ENCODE measurements around the gene SLC66A2.

Gene SLC66A2

DNA sequence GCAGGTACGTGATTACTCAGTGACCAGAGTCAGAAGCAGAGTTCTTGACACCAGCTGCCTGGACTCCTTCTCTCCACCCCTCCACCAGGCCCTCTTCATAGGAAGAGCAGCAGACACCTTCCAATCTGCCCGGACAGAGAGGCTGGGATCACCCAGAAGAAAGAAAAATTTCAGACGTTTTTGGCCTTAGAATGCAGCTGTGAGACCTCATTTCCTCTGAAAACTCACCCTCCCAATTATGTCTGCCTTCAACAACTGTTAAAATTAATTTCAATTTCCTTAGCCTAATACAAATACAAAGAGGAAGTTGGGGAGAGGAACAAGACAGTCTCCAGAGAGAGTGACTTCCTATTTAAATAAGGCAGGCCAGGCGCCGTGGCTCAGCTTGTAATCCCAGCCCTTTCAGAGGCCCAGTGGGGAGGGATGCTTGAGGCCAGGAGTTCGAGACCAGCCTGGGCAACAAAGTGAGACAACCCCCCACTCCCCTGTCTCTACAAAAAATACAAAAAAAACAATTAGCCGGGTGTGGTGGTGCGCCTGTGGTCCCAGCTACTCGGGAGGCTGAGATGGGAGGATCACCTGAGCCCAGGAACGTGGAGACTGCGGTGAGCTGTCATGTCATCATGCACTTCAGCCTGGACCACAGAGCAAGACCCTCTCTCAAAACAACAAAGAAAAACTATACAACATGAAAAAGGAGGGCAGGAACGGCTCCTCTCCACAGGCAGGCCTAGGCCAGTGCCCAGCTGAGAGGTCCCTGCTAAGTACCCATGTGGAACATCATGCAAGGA lies 1.6 kb downstream of the SLC66A2 start:
- no peak for DNase-seq

DNA sequence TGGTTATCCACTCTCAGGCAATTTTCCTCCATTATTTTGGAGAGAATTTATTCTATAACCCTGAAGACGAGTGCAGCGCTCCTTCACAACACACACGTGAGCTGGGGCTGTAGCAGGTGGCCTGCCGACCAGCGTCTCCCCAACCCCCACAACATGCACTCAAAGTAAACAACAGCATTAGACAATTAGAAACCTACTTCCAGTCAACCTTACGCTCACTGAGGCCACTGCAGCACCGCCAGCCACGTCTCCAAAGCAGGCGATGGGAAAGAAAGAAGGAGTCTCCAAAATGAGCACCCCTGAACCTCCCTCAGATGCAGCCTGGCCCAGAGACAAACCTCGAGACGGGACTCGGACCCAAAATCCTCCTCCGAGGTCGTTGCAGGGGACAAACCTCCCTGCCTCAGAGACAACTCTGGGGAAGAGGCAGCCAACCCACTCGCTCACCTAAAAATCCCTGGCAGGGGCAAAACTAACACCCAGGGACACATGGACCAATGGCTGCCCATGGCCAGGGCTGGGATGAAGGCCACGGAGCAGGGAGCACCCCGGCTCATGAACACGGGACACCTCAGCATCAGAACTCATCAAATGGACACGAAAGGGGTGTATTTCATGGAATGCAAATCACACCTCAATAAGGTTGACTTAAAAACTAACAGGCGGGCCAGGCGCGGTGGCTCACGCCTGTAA lies 2.6 kb downstream of the SLC66A2 start:
- no peak for DNase-seq

DNA sequence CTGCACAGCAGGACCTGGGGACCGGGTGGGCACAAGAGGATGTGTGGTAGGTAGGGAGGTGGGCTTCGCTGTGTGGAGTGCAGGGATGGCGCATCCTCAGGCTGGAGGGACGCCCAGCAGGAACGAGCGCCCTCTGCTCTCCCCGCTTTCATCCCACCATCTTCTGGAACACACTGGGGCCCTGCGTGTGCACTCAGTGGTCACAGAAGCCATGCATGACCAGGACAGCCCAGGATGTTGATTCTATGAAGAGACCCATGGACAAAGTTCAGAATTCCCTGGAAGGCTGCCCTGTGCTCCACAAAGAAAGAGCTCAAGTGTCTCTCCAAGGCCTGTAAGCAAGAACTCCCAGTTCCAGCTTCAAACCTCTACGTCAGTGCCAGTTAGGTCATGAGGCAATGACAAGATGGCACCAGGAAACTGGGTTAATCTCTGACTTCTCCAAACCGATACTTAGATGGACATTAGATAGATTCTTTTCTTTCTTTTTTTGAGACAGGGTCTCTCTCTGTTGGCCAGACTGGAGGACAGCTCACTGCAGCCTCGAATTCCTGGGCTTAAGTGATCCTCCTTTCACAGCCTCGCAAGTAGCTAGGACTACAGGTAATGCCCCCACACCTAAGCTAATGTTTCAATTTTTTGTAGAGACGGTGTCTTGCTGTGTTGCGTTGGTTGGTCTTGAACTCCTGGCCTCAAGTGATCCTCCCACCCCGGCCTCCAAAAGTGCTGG lies 3.4 kb downstream of the SLC66A2 start:
- DNase-seq, result no peak

DNA sequence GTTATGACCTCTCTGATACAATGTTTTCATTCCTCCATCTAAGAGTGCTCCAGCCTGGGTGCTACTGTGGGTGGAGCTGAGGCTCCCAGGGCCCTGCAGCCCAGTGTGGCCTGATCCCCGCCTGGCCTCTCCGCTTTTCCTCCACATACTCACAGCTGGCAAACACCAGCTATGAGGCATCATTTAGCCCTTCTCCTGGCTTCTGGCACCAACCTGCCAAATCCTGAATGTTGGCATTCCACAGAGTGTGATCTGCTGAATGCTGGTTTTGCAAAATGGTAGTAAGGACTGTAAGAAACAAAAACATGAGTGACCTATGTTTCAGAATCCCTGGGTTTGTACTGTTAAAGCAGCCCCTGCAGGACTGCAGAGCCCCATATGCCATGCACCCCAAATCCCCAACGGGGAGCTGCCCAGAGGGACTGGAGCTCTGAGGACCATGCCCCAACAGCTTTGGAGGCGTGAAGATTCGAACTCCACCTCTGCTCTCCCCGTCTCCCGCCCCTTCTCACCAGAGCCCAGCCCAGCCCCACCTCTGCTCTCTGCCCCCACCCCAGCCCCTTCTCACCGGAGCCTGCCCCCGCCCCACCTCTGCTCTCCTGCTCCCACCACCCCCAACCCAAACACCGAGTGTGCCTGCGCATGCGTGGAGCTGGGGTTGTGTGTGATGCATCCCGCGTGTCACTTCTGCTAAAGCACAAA lies 4.2 kb downstream of the SLC66A2 start:
- no peak for DNase-seq

DNA sequence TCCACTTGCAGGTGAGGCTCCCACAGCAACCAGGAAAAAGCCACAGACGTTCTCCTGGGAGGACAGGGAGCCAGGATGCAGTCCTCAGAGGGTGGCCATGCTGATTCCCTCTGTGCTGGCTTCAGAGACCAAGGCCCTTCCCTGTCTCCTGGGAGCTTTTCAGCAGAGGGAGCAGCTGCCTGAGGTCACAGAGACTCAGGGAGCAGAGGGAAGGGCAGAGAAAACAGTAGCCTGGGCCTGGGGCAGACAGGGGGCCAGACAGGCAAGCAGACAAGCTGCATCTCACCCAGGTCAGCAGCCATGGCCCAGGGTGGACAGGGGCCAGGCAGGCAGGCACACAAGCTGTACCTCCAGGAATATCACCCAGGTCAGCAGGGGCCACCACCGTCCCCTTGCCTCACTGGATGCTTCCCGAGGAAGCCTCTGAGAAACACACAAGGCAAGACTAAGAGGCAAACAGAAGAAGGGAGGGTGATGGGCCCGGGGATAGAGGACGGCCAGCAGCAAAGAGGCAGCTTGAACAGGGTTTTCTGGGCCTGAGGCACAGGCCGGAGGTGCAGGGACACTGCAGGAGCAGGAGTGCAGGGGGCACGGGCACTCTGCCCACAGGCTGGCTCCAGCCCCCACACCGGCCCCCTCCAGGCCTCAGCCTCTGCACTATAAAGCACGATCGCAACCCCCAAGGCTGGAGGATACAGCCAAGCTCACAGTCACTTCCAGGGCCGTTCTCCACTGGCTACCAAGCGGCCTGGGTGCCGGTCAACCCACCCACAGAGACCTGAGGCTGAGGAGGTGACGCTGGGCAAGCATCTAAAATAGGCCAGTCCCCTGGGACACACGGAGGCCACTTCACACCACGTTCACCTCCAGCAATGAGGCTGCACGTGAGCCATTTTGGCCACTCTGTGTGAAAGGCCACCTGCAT lies 6.1 kb downstream of the SLC66A2 start:
- no peak for DNase-seq

DNA sequence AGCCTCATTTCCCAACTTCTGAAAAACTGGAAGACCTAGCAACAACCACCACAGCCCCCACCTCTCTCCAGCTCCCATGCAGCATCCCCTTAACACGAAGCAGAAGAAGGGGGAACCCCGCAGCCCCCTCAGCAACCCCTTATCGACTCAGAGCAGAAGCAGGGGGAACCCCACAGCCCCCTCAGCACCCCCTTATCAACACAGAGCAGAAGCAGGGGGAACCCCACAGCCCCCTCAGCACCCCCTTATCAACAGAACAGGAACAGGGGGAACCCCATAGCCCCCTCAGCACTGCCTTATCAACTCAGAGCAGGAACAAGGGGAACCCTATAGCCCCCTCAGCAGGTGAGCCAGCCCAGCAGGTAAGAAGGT lies 6.7 kb downstream of the SLC66A2 start:
- no peak for DNase-seq

DNA sequence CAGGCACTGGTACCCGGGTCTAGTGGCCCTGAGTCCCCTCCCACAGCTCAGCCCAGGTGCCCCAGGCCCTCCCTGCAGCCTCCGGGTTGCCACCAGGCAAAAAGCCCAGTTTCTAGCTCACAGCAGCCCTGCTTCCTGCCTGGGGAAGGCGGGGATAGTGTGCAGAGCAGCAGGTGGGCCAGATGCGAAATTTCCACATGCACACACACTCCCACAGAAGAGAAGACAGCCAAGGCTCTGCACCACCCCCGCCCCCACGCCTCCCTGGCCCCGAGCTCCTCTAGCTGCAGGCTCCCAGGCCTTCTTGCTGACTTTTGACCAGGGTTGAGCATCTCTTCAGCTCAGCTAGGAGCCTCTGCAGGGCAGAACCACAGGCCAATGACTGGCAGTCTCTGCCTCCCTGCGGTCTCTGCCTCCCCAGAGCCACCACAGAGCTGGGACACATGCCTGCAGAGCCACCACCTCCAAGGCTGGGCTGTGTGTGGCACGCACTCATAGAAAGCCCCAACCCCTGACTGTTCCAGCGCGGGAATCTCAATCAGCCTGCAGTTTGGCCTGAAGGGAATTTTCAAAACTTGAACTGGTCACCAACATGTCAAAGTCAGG lies 7.2 kb downstream of the SLC66A2 start:
- no peak for DNase-seq

DNA sequence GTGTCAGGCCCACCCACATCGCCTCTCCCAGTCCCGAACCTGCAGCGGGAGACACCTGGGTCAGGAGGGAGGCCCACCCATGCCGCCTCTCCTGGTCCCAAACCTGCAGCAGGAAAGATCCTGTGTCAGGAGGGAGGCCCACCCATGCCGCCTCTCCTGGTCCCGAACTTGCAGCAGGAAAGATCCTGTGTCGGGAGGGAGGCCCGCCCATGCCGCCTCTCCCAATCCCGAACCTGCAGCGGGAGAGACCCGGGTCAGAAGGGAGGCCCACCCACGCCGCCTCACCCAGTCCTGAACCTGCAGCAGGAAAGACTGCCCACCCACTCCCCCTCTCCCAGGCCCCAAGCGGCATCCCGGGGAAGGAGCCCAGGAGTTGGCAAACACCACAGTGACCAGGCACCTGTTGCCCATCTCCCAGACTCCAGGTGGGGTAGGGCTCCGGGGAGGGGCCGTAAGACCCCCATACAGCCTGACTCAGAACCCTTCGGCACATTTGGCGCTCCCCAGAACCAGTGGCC lies 7.8 kb downstream of the SLC66A2 start:
- DNase-seq, result no peak

DNA sequence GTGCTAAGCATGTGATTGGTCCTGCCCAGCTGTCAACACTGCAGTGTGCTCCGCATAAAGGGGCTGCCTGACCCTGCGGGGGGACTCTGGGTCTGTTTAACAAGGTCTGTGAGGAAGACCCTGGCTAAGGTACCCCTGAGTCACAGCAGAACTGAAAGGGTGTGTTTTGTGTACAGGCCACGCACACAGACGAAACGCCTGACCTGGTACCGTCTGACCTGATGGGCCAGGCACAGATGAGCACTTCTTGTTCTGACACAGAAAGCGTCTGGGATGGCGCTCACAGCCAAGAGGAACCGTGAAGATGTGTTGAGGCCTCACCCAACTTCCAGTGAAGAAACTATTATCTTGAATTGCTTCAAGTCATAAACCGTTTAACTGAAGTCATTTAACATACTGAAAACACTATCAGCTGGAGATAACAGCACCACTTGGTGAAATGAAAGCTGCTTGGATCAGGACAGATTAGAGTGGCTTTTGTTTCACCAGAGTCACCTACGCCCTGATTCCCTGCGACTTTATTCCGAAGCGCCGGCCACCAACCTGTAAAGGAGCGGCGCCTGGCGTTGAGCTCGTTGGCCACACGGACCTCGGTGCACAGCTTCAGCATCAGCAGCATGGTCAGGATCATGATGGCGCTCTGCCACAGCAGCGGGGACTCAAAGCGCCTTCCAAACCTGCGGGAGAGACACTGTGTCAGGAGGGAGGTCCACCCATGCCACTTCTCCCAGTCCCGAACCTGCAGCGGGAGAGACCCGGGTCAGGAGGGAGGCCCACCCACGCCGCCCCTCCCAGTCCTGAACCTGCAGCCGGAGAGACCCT lies 8.5 kb downstream of the SLC66A2 start:
- no peak for DNase-seq

DNA sequence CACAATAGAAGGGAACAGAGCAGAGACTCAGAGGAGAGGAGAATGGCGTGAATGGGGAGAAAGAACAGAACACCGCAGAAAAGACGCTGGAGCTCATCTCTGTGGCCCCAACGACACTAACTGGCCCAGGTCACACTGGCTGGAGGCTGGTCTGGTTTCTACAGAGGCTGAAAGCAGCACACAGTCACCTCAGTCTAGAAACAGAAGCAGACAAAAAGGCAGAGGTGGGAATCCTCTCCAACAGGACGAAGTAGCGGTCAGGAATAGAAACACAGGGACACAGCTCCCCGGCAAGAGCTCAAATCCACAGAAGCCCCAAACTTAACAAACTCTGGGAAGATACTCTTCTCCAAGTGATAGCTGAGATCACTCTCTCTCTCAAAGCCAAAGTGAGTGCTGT lies 9.2 kb downstream of the SLC66A2 start:
- DNase-seq, result no peak

DNA sequence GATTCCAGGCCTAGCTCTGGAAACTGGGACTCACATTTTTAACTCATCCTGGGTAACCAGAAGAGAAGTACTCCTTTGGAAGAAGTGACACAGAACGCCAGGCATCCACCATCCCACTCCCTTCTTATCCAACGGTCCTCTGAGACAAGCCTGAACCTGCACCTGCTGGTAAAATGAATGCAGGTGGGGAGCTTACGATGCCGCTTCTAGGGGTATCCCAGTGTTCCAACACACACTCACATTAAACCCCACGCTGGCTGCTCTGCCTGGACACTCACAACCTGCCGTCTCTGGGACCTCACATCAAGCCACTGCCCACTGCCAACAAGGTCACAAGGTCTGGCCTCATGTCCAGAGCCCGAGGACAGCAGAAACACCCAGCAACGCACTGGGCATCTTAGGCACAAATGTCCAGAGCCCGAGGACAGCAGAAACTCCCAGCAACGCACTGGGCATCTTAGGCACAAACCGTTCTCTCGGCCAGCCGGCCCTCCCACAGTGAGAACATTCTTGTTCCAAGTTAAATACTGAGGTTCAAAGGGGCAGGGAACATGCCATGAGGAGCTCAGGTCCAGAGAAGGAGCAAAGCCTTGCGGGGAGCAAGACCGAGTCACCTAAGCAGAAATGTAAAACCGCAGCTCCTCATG lies 9.9 kb downstream of the SLC66A2 start:
- no peak for DNase-seq

DNA sequence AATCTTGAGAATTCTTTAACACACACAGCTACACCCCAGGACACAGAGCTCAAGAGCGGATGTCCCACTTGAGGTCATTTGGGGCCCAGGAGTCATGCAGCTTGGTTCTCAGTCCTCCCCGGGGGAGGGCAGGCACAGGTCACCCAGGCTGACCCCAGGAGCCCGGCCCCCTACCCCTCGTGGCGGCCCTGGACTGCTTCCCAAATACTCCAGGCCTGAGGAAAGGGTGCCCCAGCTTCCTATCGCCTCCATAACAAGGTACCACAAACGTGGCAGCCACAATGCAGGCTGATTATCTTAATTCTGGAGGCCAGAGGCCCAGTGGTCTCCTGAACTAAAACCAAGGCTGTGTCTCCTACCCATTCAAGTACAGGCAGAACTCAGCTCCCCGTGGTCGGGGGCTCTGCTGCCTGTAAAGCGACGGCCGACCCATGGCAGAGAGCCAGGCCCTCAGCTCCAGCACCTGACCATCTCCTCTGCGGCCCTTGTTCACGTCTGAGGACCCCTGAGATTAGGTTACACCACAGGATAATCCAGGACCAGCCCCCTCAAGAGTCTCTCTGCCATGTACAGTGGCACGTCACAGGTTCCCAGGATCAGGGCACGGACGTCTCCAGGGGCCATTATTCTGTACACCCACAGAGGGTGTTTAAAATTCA lies 10.5 kb downstream of the SLC66A2 start:
- no peak for DNase-seq

DNA sequence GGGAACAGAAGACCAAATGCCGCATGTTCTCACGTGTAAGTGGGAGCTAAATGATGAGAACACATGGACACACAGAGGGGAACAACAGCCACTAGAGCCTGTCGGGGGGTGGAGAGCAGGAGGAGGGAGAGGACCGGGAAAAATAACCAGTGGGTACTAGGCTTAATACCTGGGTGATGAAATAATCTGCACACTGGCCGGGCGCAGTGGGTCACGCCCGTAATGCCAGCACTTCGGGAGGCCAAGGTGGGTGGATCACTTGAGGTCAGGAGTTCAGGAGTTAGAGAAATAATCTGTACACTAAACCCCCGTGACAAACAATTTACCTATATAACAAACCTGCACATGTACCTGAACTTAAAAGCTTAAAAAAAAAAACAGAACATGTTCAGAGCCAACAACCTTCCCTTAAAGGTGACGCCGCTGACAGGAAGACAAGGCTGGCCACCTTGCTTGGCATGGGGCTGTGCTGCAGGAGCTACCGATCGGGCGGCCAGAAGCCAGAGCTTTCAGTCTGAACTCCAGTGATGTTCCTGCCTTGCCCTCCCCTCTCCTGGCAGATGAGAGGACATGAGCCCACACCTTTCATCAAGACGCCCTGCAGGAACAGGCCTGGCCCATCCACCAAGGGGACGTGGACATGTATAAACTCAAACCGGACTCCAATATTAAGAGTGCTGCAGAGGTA lies 11.2 kb downstream of the SLC66A2 start:
- no peak for DNase-seq

DNA sequence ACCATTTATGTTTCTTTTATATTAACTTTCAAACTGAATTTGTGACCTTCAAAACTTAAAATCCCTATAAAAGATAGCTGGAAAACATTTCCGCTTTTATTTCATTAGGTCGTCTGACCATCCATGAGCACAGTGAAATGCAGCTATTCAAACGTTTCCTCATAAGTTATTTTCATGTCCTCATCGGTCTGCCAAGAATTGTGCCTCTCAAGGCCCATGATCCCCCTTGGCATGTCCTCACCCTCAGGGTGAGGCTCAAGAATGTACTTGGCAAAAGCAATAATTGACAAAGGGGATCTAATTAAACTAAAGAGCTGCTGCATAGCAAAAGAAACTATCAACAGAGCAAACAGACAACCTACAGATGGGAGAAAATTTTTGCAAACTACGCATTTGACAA lies 12.4 kb downstream of the SLC66A2 start:
- DNase-seq, result no peak

DNA sequence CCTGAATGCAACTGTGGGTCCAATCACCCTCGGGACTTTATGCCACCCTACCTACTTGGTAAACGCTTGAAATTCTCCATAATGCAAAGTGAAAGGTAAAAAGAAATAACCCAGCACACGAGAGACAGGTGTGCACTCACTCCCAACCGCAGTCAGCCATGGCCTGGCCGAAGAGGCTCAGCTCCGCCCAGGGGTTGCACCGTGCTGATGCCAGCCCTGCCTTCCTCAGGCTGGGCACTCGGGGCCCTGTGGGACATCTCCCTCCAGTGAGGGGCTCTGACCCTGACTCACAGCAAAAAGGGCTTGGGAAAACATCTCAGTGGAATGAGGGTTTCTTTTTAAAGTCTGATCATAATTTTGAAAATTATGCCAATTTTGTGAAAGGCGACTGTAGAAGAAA lies 13.3 kb downstream of the SLC66A2 start:
- DNase-seq, result no peak

DNA sequence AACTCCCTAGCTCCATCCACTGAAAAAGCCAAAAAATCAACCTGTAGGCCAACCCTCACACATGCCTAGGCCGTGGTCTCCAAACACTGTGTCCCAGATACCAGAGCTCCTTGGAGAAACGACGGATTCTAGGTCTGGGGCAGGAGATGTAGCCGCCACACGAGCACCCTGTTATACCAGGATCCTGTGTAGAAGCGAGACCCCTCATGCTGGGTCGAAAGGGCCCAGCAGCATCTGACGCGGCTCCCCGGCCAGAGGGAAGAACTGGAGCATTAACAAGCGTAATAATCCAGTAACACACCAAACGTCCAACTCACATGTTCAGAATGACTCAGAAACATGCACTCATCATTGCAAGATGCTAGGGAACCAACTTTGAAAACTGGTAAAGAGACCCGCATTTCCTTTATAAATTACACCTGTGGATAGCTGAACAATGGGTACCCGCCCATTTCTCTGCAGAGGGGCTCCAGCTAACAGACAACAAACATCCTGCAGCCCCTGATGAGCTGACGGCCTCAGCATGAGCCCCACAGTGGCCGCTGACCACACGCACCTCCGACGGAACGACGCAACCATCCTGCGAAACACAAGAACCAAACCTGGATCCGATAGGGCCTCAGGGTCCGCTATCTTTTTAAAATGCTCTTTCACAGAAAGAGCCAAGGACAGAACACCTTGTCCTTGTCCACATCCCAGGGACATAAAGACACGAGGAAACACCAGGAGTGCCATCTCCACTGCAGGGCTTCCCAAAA lies 14.2 kb downstream of the SLC66A2 start:
- no peak for DNase-seq

DNA sequence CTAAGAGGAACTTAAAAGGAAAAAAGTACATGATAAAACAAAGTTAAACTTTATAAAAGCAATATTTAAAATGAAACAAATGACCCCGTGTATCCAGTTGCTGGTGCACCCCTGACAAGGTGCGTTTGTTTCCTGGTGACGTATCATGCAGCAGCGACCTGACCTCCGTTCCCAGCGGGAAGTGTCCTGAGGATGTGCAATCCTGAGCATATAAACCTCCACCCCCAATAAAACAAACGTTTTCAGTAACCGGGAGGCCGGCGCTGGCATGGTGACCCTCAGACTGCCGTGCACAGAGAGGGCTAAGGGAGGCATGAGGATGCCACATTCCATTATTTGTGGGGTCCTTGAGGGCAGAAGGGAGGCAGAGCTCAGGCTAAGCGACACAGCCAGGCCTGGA lies 14.8 kb downstream of the SLC66A2 start:
- DNase-seq, result no peak

DNA sequence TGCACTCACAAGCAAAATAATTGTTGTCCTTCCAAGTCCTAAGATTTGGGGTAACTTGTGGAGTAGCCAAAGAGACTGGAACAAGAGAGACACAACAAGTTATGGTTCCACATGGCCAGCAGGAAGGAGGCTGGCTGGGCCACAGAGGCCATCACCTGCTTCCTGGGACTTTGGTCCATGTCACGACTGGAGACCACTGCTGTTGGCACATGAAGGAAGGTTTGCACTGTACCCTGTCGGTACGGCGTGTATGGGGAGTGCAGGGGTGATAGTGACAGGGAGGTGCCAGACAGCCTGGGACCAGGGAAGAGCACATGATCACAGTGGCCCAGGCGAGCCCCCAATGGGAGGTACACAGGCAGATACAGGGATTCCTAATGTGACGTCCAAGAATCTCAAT lies 15.5 kb downstream of the SLC66A2 start:
- DNase-seq, result no peak

Measured in NCI-H510A (cell line).